Neuron (in vitro differentiated cells): ENCODE data around the gene APBA3.

Experiments
- H2AFZ ChIP-seq: one replicate; pipeline ENCODE4 v1.6.1; 2013; ENCODE audit warnings: low read depth, mild to moderate bottlenecking, inconsistent platforms, low read length, moderate library complexity
- H3K27me3 ChIP-seq: one replicate; pipeline ENCODE4 v1.6.1; 2013; ENCODE audit warnings: low read length; ENCODE audit not compliant: insufficient read depth
- H3K36me3 ChIP-seq: one replicate; pipeline ENCODE4 v1.6.1; 2013; ENCODE audit warnings: low read length; ENCODE audit not compliant: insufficient read depth
- H3K4me1 ChIP-seq: one replicate; pipeline ENCODE4 v1.6.1; 2013; ENCODE audit warnings: low read length; ENCODE audit not compliant: insufficient read depth
- H3K4me3 ChIP-seq: 2 replicates; pipeline ENCODE4 v1.5.1; 2013; ENCODE audit warnings: mild to moderate bottlenecking, low read length, moderate library complexity
- H3K9me3 ChIP-seq: one replicate; pipeline ENCODE4 v1.6.1; 2013; ENCODE audit warnings: low read length

The APBA3 gene

DNA sequence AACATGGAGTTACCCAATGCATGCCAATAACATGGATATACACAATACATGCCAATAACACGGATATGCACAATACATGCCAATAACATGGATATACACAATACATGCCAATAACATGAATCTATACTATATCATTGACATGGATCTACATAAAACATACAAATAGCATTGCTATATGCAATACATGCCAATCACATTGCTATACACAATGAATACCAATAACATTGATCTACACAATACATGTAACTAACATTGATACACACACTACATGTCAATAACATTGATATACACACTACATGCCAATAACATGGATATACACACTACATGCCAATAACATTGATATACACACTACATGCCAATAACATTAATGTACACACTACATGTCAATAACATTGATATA, 60.3 kb downstream of the APBA3 start:
- no peak overlapping the region for H2AFZ ChIP-seq
- peaks cover 13% of the 10 kb centered on the region for H3K4me1 ChIP-seq
- H3K9me3 ChIP-seq, result no peaks in the 10 kb centered on the region
- no peaks in the 10 kb centered on the region for H3K27me3 ChIP-seq
- H3K36me3 ChIP-seq, result no peaks in the 10 kb centered on the region
- H3K4me3 ChIP-seq, result no peak overlapping the region
